Lung (tissue), 12 donors: ENCODE results near the gene IPO11. TPM values are rescaled to one million over a fixed set of nuclear protein-coding genes. Genes with fewer than 3 reads are reported as not detected.

Experiments
- ATAC-seq: fragments of 200-7000 bp; cut with Tn5 transposase; one replicate; pipeline ENCODE4 v1.9.1; 2020; ENCODE audit warnings: moderate number of reproducible peaks; ENCODE audit not compliant: insufficient read depth, low FRiP score
- DNase-seq, 3 donors: peaks; one replicate each; pipeline ENCODE4 v3.0.0-alpha.2; 2013 to 2017
- H3K27ac ChIP-seq, 2 donors: one replicate each; pipeline ENCODE4 v1.5.1; 2013; ENCODE audit warnings: mild to moderate bottlenecking in 2 of 2, moderate library complexity in 2 of 2, control low read depth in 1 of 2, inconsistent platforms in 1 of 2, low read depth in 1 of 2, low read length in 1 of 2
- H3K27me3 ChIP-seq, 3 donors: one replicate each; pipeline ENCODE4 v1.5.1; 2013; ENCODE audit warnings: low read length in 2 of 3; ENCODE audit not compliant: control insufficient read depth in 3 of 3, insufficient read depth in 3 of 3
- H3K36me3 ChIP-seq, 4 donors: one replicate each; pipeline ENCODE4 v1.5.1; 2013; ENCODE audit warnings: low read length in 4 of 4, mild to moderate bottlenecking in 1 of 4, moderate library complexity in 1 of 4; ENCODE audit not compliant: control insufficient read depth in 4 of 4, insufficient read depth in 4 of 4
- H3K4me1 ChIP-seq, 5 donors: one replicate each; pipeline ENCODE4 v1.5.1; 2013; ENCODE audit warnings: low read length in 5 of 5, mild to moderate bottlenecking in 2 of 5, moderate library complexity in 1 of 5; ENCODE audit not compliant: control insufficient read depth in 5 of 5, insufficient read depth in 5 of 5
- H3K4me3 ChIP-seq: one replicate; pipeline ENCODE4 v1.5.1; 2013; ENCODE audit warnings: mild to moderate bottlenecking, control low read depth, moderate library complexity
- H3K9ac ChIP-seq, 2 donors: one replicate each; pipeline ENCODE4 v1.5.1; 2013; ENCODE audit warnings: low read length in 2 of 2, control low read depth in 1 of 2; ENCODE audit not compliant: insufficient read depth in 1 of 2
- H3K9me3 ChIP-seq, 4 donors: one replicate each; pipeline ENCODE4 v1.5.1; 2013; ENCODE audit warnings: low read length in 3 of 4, mild to moderate bottlenecking in 1 of 4, moderate library complexity in 1 of 4; ENCODE audit not compliant: control insufficient read depth in 4 of 4, insufficient read depth in 3 of 4
- WGBS, 2 donors: extraction: QIAGEN DNeasy Blood & Tissue Kit; methylation state at CpG; one replicate each; pipeline ENCODE4 v1.1.7; 2013; 5-methylcytosine and 5-hydroxymethylcytosine counted together
- polyA plus RNA-seq, 2 donors: library from polyadenylated mRNA; stranded (reverse); fragments of 200-250 nt; gene quantifications; one replicate each; pipeline ENCODE4 v1.2.1, GENCODE V29; 2013
- total RNA-seq, 2 donors: library from RNA; depleted of rRNA in 1 of 2; stranded (reverse); fragments of >200 nt in 1 of 2; gene quantifications; one replicate each; pipeline ENCODE4 v1.2.1, GENCODE V29; 2014 to 2021
- TF ChIP-seq, protein P1 (sequence below): IDR thresholded peaks from 2 replicates; pipeline ENCODE4 v1.5.1; 2012; ENCODE audit warnings: mild to moderate bottlenecking; ENCODE audit errors: control extremely low read depth, extremely low read depth
- donor health status: control.
- donor health status: control.
- donor health status: Bipolar disorder and iron deficiency.
- donor health status: healthy.
- donor health status: DM: yes; HTN: yes; CAD: no.

The IPO11 gene
- total and polyA plus RNA-seq, 4 donors: 7.2 to 46.6 (median 25.5) TPM

GRCh38 chr5:62649476-62650113 lies 237.0 kb downstream of the IPO11 start:
- Histone ChIP-seq H3K9ac (no peak overlapping the region), H3K27ac (no peak overlapping the region), H3K4me3 (no peak overlapping the region), H3K4me1 (peaks cover 0 to 2% (median 0%) of the 10 kb centered on the region in 5 donors), H3K36me3 (no peaks in the 10 kb centered on the region), H3K9me3 (no peaks in the 10 kb centered on the region), H3K27me3 (no peaks in the 10 kb centered on the region)
- no peak for DNase-seq
- TF ChIP-seq, protein P1, sequence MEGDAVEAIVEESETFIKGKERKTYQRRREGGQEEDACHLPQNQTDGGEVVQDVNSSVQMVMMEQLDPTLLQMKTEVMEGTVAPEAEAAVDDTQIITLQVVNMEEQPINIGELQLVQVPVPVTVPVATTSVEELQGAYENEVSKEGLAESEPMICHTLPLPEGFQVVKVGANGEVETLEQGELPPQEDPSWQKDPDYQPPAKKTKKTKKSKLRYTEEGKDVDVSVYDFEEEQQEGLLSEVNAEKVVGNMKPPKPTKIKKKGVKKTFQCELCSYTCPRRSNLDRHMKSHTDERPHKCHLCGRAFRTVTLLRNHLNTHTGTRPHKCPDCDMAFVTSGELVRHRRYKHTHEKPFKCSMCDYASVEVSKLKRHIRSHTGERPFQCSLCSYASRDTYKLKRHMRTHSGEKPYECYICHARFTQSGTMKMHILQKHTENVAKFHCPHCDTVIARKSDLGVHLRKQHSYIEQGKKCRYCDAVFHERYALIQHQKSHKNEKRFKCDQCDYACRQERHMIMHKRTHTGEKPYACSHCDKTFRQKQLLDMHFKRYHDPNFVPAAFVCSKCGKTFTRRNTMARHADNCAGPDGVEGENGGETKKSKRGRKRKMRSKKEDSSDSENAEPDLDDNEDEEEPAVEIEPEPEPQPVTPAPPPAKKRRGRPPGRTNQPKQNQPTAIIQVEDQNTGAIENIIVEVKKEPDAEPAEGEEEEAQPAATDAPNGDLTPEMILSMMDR: no peak
- no peak for ATAC-seq
- 65 to 70% methylated on average over 4 of the region's 4 CpGs for WGBS, 2 donors

- Histone ChIP-seq H3K4me1 (peaks cover 0 to 2% (median 0%) of the 10 kb centered on the region in 5 donors), H3K36me3 (no peaks in the 10 kb centered on the region), H3K27ac (no peak overlapping the region), H3K4me3 (no peak overlapping the region), H3K27me3 (no peaks in the 10 kb centered on the region), H3K9me3 (no peaks in the 10 kb centered on the region), H3K9ac (no peak overlapping the region)
- DNase-seq (peak in 2 of 3 donors; percentile 17 to 52), ATAC-seq (no peak)
- WGBS, 2 donors: 69 to 76% methylated on average over 5 of the region's 5 CpGs
- TF ChIP-seq, protein P1: no peak
These were observed 237.6 kb downstream of the IPO11 start for GRCh38 chr5:62650197-62650596.

DNA sequence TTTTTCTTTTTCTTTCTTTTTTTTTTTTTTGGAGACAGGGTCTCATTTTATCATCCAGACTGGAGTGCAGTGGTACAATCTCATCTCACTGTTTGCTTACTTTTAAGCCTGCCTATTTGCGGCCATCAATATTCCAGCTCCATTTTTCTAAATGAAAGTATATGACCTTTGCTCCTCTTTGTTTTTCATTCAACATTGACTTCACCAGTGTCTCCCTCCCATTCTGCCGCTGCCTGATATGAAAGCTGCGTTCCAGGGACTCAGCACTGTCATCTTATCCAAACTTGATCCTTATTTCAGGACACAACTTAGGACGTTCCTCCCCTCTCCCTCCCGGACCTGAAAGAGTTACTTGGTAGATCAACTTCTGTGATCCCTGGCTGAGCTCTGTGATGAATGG lies 239.7 kb downstream of the IPO11 start:
- Histone ChIP-seq H3K9ac (no peak overlapping the region), H3K36me3 (no peaks in the 10 kb centered on the region), H3K27me3 (no peaks in the 10 kb centered on the region), H3K4me1 (peaks cover 0 to 2% (median 0%) of the 10 kb centered on the region in 5 donors), H3K27ac (no peak overlapping the region), H3K4me3 (no peak overlapping the region), H3K9me3 (no peaks in the 10 kb centered on the region)
- ATAC-seq: no peak
- WGBS, 2 donors: 79 to 84% methylated on average over 5 of the region's 5 CpGs
- DNase-seq: no peak
- TF ChIP-seq, protein P1: no peak
